Keratinocyte (primary cell): ENCODE data around the gene AGFG1.

ENCODE experiments used
- CTCF ChIP-seq, 3 experiments: IDR thresholded peaks in 1 of 3; conservative IDR thresholded peaks in 1 of 3; optimal IDR thresholded peaks in 1 of 3; 2 replicates in 2 of 3; 3 replicates in 1 of 3; pipeline versions ENCODE3 to v1.5.1; 2011; ENCODE audit warnings: low read length in 3 of 3, mild to moderate bottlenecking in 3 of 3, moderate library complexity in 2 of 3, control low read depth in 1 of 3, inconsistent platforms in 1 of 3; ENCODE audit not compliant: insufficient read depth in 2 of 3; ENCODE audit errors: extremely low read depth in 1 of 3
- EZH2 ChIP-seq: IDR thresholded peaks from one replicate; pipeline ENCODE4 v1.6.1; 2012; ENCODE audit warnings: inconsistent platforms, mild to moderate bottlenecking, low read length, moderate library complexity

GRCh38 chr2:227510620-227510958, 38.6 kb downstream of the AGFG1 start:
- TF ChIP-seq CTCF (optimal IDR thresholded peaks at IDR 0.05 in 1 of 3, IDR thresholded peaks at IDR 0.05 in 1 of 3, conservative IDR thresholded peaks at IDR 0.05 in 1 of 3; ENCODE audit: extremely low read depth in 1 of 3, insufficient read depth in 2 of 3, low read length in 3 of 3): no peak
- no peak for TF ChIP-seq EZH2
